ENCODE data around the gene DUSP28.

Gene DUSP28

DNA sequence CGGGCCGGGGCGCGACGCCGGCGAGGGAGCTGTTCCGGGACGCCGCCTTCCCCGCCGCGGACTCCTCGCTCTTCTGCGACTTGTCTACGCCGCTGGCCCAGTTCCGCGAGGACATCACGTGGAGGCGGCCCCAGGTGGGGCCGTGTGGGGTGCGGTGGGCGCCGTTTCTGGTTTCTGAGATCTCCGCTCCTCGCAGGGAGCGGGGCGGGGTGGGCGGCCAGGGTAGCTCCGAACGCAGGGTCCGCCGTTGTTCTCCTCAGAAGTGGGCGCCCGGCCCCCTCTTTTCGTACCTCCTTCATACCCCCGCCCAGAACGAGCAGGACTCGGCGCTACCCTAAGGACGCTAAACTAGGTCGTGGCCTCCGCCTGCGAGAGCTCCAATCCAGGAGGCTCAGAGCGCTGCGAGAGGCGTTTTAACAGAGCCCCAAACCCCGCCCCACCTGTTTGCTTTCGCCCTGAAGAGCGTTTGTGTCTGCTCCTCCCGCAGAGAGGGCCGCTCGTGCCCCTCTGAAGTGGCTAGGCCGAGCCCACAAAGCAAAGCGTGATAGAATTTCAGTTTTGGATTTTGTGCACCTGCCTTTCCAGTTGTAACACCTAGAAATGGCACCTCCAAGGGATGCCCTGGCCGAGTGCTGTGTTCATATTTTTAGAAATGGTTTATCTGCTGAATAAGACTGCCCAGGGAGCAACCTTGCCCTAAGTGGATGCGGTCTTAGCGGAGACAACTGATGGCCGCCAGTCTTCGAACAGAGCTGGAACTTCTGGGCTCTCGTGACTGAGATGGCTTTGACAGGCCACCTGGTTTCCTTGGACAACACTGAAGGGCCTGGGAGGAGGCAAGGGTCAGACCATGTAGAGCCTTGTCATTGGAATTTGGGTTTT lies 27.0 kb downstream of the DUSP28 start:
- DNase-seq: peak; percentile 72

DNA sequence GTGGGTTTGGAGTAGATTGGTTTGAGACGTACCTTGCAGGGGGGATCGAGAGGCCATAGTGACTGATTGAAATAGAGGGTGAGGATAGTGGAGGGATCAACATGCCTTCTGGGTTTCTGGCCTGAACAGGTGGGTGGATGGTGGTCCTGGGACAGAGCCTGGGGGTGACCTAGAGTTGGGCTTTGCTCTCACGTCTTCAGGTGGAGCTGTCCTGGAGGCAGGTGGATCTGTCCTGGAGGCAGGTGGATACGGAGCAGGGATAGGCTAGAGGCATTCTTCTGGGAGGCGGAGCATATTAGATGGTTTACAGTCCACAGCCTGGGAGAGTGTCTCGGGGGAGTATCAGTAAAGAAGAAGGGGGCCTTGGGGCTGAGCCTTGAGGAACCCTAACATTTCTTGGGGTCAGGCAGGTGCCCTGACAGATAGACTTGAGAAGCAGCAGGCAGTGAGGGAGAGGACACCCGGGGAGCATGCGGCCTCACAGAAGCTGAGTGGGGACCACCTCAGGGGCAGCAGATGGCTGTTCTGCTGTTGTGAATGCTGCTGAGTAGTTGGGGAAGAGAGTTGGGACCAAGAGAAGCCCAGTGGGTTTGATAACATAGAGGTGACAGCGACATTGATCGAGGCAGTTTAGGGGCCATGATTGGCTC lies 28.0 kb downstream of the DUSP28 start:
- no peak for DNase-seq

DNA sequence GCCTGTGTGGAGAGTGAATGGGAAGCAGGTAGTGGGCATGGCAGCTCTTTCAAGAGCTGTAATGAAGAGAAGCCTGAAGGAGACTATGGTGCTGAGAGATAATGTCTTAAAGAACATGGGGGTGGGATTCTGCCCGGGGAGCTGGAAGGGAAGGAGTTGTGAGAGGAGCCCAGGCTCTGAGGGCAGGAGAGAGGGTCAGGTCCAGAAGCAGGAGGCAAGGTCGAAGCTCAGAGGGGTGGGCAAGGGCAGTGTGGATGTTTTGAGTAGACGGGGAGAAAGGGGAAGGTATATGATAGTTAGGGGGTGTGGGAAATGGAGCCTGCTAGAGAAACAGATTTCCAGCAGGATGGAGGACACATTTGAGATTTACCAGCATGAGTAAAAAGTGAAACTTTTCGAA lies 28.5 kb downstream of the DUSP28 start:
- no peak for DNase-seq

DNA sequence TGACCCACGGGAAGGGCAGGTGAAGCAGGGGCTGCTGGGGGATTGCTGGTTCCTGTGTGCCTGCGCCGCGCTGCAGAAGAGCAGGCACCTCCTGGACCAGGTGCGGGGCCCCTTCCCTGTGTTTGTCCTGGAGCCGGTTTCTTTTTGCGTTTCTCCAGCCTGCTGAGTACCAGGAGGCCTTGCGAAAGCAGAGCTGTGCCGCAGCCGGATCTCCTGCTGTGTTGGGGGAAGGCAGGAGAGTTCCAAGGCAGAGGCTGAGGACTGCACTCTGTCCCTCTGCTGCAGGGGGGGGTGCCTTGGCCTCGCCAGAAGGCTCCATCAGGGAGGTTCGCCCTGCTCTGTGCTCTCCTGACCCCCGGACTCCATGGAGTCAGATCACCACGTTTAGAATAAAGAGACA lies 29.2 kb downstream of the DUSP28 start:
- DNase-seq: no peak

DNA sequence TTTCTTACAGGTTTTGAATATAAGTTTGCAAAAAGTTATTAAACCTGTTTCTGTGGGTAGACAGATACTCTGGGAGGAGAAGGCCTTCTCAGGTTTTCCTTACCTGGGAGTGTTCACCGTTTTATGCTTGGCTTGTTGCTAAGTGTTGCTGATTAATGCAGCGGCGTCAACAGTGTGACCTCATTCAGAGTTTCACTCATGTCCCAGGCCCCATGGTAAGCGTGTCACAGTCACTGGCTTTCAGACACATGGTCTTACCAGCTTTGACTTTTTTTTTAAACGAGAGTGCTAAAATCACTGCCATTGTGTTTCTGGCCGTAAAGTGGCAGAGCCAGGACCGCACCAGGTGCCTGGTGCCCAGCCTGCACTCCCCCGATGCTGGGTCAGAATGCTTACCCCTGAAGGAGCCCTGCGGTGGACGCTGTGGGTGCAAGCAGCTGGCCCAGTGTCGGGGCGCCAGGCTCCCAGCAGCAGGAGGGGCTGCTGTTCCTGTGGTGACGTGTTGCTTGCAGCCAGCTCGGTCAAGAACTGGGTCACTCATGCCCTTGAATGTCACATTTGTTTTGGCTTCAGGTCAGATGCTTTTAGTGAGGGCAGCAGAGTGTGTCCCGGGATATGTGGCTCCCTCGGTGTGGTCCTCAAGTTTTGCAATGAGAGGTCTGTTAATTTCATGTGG lies 29.8 kb downstream of the DUSP28 start:
- DNase-seq: no peak

DNA sequence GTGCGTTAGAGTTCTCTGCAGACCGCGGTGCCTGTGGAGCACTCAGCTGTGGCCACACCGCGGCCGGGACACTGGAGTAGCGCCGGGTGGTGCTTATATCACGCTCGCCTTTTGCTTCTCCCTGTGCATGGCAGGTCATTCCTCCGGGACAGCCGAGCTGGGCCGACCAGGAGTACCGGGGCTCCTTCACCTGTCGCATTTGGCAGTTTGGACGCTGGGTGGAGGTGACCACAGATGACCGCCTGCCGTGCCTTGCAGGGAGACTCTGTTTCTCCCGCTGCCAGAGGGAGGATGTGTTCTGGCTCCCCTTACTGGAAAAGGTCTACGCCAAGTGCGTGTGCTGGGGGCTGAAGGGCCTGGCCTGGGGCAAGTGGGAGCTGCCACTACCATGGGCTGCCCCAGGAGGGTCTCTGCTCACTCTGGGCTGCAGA lies 30.5 kb downstream of the DUSP28 start:
- no peak for DNase-seq

DNA sequence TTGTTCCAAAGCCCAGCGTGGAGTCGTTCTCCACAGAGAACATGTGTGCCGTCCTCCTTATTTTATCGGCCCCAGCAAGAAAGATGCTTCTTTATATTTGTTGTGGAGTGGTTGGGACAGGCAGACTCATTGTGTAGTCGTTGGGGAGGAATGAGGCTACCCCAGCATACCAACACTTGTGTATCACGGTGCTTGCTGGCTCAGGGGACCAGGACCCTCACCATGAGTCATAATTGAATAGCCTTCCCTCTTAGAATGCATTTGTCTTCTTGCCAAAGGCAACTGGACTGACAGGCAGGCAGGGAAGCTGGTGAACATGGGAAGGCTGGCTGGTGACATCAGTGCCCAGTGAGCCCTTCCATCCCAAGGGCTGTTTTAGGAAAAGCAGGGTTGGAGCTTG lies 31.1 kb downstream of the DUSP28 start:
- no peak for DNase-seq

DNA sequence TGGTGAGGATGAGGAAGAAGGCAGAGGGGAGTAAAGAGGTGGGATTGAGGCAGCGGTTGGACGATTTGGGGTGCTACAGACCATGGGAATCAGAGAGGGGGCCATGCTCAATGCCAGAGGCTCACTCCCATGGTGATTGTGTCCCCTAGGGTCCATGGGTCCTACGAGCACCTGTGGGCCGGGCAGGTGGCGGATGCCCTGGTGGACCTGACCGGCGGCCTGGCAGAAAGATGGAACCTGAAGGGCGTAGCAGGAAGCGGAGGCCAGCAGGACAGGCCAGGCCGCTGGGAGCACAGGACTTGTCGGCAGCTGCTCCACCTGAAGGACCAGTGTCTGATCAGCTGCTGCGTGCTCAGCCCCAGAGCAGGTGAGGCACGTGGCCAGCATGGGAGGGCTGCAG lies 31.6 kb downstream of the DUSP28 start:
- no peak for DNase-seq

DNA sequence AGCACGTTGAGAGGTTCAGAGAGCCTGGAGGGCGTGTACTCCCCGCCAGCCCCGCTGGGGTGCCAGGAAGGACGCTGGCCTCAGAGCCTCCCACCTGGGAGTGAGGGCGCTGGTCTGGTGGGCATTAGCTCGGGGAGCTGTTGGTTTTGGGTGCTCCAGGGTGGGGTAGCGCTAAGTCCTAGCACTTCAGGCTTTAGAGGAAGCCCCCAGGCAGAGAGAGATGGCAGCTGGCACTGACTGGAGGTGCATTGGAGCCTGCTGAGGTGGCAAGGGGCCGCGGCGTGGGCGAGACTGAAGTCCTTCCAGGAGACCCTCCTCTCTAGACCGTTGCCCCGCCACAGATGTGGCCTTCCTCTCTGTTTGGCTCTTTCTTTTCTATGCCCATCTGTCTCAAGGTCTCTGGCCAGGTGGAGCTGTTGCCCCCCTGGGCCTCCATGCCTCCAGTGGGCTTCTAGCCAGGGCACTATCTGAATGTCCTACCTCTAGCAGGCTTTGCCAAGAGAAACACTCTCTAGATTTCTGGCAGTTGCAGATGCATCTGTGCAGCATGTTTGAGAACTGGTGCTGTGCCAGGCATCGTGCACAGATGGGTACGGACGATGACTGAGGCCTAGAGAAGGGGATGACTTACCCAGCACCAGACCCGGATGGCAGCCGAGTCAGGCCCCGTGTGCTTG lies 33.0 kb downstream of the DUSP28 start:
- no peak for DNase-seq

DNA sequence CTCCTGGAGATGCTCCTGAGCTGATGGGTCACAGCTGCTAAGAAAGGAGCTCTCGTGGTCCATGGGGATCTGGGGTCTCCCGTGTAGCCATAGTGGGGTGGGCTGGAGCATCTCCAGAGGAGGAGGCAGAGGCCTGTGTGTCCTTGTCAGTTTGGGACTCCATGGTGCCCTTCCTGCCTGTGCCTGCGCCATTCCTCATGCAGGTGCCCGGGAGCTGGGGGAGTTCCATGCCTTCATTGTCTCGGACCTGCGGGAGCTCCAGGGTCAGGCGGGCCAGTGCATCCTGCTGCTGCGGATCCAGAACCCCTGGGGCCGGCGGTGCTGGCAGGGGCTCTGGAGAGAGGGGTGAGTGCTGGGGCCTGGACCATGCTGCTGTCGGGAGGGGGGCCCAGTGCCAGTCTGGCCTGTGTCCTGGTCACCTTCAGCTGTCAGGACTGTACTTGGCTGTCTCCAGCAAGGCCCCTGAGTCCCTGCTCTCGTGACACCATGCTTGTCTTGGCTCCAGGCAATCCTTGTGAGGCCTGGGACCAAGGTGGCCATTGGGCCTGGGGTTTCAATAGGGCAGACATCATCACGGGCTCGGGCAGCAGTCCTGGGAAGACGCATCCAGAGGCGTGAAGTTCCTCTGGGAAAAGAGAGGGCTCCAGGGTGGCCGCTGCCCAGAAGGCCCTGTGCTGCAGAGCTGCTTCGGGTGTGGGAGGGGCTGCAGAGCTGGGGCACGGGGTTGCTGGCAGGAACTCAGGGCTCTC lies 33.7 kb downstream of the DUSP28 start:
- DNase-seq: no peak

DNA sequence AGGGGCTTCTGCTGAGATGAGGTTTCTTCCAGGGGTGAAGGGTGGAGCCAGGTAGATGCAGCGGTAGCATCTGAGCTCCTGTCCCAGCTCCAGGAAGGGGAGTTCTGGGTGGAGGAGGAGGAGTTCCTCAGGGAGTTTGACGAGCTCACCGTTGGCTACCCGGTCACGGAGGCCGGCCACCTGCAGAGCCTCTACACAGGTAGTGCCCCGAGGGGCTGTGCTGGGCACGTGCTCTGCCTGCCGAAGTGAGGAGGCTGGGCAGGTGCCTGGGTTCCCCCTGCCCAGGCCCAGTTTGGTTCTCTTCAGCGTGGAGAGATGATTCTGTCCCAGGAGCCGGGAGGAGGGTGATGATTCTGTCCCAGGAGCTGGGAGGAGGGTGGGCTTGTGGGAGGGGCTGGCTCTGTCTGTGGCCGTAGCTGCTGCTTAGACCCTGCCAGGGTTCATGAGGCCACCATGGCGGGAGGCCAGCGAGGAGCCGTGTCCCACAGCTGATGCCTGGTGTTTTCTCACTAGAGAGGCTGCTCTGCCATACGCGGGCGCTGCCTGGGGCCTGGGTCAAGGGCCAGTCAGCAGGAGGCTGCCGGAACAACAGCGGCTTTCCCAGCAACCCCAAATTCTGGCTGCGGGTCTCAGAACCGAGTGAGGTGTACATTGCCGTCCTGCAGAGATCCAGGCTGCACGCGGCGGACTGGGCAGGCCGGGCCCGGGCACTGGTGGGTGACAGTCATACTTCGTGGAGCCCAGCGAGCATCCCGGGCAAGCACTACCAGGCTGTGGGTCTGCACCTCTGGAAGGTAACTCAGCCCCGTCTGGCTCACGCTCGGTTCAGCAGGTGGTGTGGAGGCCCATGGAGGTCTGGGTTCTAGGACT lies 34.6 kb downstream of the DUSP28 start:
- DNase-seq: no peak

DNA sequence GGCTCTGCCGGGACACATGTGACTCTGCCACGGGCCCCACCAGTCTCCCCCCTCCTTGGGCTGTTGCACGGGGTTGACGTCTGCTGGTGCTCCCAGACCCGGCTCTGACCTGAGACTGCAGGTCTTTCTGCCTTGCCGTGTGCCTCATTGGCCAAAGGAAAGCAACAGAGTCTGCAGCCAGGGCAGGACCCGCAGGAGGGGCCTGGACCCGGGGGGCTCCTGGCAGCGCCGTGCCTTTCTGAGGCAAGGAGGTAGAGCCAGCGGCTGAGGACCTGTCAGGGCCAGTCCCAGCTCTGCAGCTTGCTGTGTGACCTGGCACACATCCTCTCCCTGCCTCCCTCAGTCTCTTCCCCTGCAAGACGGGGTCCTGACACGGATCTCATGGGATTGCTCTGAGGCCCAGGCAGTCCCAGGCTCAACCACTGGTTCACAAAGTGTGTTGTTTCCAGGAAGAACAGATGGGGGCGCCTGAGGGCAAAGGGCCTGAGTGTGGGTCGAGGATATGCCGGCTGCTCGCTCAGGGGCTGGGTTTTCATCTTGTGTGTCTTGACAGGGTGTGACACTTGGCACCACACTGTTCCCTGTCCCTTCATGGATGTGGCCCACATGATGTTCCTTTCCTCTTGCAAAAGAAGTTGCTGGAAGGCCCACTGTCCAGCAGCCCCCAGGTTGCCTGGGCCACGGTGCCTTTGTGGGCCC lies 35.4 kb downstream of the DUSP28 start:
- peak; percentile 62 for DNase-seq

DNA sequence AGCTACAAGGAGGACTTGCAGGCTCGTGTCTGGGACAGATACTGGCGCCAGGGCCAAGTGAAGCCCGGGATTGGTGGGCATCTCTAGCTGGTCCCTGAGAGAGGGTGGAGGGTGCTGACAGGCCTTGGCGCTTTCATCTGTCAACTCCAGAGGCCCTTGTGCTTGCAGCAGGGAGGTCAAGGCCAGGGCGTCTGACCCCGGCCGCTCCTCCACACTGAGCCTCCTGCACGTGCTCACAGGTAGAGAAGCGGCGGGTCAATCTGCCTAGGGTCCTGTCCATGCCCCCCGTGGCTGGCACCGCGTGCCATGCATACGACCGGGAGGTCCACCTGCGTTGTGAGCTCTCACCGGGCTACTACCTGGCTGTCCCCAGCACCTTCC lies 35.9 kb downstream of the DUSP28 start:
- no peak for DNase-seq

DNA sequence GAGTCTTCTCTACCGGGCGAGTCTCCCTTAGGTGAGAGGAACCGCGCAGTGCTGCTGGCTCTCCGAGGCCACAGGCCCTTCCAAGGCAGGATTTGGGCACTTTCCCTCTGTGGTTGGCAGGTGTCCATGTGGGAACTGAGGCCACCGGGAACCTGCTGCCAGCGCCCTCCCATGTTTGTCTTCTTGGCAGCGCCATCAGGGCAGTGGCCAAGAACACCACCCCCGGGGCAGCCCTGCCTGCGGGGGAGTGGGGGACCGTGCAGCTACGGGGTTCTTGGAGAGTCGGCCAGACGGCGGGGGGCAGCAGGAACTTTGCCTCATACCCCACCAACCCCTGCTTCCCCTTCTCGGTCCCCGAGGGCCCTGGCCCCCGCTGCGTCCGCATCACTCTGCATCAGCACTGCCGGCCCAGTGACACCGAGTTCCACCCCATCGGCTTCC lies 36.4 kb downstream of the DUSP28 start:
- no peak for DNase-seq

DNA sequence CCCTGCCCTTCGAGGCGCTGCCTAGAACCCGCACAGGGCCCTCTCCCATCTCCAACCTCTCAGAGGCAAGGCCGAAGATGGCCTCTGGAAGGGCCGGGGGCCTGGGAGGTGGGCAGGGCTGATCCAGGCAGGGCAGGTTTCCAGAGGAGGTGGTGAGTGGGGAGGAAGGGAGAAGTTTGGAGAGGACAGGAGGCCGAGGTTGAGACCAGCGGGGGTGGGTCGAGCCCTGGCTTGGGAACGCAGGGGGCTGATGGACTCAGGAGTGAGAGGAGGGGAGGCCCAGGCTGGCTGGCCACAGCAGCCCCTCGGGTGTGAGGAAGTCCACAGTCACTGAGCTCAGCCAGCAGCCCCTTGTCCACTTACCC lies 36.9 kb downstream of the DUSP28 start:
- no peak for DNase-seq

DNA sequence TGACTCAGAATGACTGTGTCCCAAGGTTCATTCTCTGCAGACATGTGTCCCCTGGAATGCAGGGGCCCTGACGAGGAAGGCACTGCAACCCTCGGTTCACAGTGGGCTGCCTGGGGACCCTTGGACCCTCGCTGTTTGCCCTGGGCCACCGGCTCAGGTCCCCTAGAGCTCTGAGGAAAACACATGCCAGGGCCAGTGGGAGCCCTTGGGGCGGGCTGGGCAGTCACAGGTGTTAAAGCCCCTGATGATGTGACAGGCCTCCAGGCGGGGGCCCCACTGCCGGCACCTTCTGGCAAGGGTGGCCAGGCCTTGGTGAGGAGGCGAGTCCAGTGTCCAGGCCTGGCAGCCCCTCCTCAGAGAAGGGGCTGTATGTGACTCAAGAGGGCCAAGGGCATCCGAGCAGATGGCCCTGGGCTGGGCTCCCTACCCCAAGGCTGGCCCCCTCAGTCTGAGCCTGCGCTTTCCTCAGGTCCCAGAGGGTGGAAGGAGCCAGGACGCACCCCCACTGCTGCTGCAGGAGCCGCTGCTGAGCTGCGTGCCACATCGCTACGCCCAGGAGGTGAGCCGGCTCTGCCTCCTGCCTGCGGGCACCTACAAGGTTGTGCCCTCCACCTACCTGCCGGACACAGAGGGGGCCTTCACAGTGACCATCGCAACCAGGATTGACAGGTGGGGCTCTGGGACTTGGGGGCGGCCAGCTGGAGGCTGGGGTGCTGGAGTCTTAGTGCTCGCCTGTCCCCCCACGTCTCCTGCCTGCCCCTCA lies 37.4 kb downstream of the DUSP28 start:
- no peak for DNase-seq

DNA sequence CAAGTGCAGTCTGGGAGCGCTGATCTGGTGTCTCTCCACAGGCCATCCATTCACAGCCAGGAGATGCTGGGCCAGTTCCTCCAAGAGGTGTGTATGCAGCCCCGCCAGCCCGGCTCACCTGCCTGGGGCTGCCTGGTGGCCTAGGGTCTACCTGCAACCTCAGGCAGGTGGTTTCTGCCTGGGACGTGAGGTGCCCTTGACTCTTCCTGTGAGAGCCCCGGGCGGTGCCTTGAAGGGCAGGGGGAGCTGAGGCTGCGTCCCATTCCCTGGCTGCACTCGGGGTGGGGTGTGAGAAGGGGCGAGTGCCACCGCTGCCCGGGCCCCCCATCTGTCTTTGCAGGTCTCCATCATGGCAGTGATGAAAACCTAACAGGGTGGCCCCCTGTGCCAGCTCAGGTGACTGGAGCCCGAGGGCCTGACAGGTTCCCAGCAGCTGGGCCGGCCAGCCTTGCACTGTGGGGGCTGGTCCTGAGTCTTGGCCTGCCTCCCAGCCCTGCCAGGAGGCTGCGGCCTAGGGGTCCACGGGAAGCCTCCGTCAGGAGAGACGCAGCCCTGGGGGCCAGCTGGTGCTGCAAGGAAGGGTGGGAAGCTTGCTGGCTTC lies 38.3 kb downstream of the DUSP28 start:
- DNase-seq: no peak

DNA sequence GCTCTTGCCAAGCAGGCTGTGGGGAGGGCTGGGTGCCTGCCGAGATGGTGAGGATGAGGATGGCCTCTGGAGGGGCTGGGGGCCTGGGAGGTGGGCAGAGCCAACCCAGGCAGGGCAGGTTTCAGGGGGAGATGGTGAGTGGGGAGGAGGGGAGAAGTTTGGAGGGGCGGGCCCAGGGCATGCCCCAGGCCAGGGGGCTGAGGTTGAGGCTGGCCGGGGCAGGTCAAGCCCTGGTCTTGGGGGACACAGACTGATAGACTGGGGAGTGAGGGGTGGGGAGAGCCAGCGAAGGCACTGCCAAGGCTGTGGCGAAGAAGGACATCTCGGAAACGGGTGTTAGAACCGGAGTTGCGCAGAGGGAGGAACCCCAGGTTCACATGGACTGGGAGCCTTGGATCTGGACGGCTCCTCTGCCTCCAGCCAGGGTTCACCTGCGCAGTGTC lies 39.0 kb downstream of the DUSP28 start:
- DNase-seq: no peak

DNA sequence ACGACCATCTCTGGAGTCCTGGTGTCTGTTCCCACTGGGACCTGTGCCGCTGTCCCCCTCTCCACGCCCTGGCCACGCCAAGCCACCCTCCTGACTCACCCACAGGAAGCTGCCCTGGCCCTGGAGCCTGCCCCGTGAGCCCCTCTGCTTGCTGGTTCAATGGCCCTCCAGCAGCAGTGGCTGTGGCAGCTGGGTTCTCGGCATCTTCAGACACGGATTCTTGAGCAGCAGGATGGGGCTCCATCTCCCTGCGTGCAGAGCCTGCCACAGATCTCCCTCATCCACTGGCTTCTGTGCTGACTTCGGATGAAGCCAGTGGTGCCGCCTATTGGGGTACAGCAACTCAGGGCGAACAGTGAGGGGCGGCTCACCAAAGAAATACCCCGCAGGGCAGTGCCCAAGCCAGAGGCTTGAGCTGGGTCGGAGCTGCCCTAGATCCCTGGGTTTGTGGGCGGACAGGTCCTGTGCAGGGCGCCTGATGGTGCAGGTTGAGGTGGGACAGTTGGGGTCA lies 40.3 kb downstream of the DUSP28 start:
- no peak for DNase-seq

Measured in stimulated activated CD8-positive, alpha-beta memory T cell treated with anti-CD3 and anti-CD28 coated beads, Interleukin-4, amount 100 ng/mL, for 48 hours (primary cell).